Endothelial cell (in vitro differentiated cells): ENCODE results near the gene KHDC4. TPM values are rescaled to one million over a fixed set of nuclear protein-coding genes. Genes with fewer than 3 reads are reported as not detected.

Experiments
- DNase-seq: peaks from one replicate; pipeline ENCODE4 v3.0.0; 2021; ENCODE audit warnings: low spot score
- H3K27ac Mint-ChIP-seq: one replicate; pipeline ENCODE4 v1.8.0; 2021; ENCODE audit warnings: mixed read lengths, inconsistent platforms; ENCODE audit not compliant: unreplicated experiment
- H3K27me3 Mint-ChIP-seq: one replicate; pipeline ENCODE4 v1.8.0; 2021; ENCODE audit warnings: mild to moderate bottlenecking, moderate library complexity, mixed read lengths, inconsistent platforms; ENCODE audit not compliant: unreplicated experiment
- H3K36me3 Mint-ChIP-seq: one replicate; pipeline ENCODE4 v1.8.0; 2021; ENCODE audit warnings: mild to moderate bottlenecking, low read depth, mixed read lengths, inconsistent platforms; ENCODE audit not compliant: unreplicated experiment
- H3K4me1 Mint-ChIP-seq: one replicate; pipeline ENCODE4 v1.8.0; 2021; ENCODE audit warnings: mild to moderate bottlenecking, mixed read lengths, inconsistent platforms; ENCODE audit not compliant: unreplicated experiment
- H3K4me3 Mint-ChIP-seq: one replicate; pipeline ENCODE4 v1.8.0; 2021; ENCODE audit warnings: mild to moderate bottlenecking, mixed read lengths, inconsistent platforms; ENCODE audit not compliant: unreplicated experiment
- H3K9me3 Mint-ChIP-seq: one replicate; pipeline ENCODE4 v1.8.0; 2021; ENCODE audit warnings: mixed read lengths, inconsistent platforms; ENCODE audit not compliant: unreplicated experiment
- total RNA-seq: library from RNA; stranded (reverse); fragmentation: NEBNext Ultra II Directional; extraction: Animal tissue kit (Norgen Biotek cat#: 25700); gene quantifications from one replicate; pipeline ENCODE4 v1.2.1, GENCODE V29; 2021; ENCODE audit not compliant: unreplicated experiment
- TF ChIP-seq, protein P1 (sequence below): fragments of 200-600 bp; sonication (generic); IDR thresholded peaks from one replicate; pipeline ENCODE4 v1.5.0; 2021; ENCODE audit warnings: antibody characterized with exemption; ENCODE audit not compliant: unreplicated experiment

KHDC4 gene
- total RNA-seq, 1 donor from 2014 or later = 42.6 TPM

DNA sequence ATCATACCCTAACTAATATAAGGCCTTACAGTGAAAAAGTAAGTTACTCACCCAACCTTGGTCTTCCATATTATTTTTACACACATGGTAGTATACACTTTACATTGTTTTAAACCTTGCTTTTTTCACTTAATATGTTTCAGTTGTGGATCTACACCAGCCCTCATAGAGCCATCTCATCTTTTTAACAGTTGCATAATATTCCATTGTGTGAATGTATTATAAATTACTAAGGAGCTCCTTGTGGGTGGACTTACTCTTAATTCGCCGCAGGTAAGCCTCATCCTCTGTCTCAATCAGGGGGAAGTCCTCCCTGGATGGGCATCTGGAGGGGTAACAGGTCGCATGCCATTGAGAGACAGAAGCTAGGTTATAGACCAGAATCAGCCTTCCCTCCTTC, 20.4 kb upstream of the KHDC4 start:
- Mint-ChIP-seq H3K27me3 (peaks cover 7% of the 10 kb centered on the region), H3K4me1 (peaks cover 13% of the 10 kb centered on the region), H3K27ac (peak overlapping the region; percentile 48), H3K36me3 (peaks cover 52% of the 10 kb centered on the region), H3K4me3 (no peak overlapping the region), H3K9me3 (no peaks in the 10 kb centered on the region)
- DNase-seq = no peak
- TF ChIP-seq, protein P1, sequence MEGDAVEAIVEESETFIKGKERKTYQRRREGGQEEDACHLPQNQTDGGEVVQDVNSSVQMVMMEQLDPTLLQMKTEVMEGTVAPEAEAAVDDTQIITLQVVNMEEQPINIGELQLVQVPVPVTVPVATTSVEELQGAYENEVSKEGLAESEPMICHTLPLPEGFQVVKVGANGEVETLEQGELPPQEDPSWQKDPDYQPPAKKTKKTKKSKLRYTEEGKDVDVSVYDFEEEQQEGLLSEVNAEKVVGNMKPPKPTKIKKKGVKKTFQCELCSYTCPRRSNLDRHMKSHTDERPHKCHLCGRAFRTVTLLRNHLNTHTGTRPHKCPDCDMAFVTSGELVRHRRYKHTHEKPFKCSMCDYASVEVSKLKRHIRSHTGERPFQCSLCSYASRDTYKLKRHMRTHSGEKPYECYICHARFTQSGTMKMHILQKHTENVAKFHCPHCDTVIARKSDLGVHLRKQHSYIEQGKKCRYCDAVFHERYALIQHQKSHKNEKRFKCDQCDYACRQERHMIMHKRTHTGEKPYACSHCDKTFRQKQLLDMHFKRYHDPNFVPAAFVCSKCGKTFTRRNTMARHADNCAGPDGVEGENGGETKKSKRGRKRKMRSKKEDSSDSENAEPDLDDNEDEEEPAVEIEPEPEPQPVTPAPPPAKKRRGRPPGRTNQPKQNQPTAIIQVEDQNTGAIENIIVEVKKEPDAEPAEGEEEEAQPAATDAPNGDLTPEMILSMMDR = no peak

DNA sequence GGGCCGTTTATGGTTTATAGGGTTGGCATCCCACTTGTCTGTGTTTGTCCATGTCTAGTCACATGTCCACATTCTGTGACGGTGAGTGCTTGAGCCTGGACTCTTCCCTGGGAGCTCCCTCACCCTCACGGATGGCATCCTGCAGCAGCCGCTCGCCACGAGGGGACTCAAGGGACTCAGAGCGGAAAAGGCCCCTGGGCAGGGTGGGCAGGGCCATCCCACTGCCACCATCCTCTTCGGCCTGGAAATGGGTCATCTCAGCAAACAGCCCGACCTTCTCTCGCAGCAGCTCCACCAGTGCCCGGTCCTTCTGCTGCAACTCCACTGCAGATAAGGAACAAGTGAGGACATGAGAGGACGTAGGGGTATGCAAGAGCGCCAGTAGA, 18.3 kb upstream of the KHDC4 start:
- TF ChIP-seq, protein P1 = no peak
- no peaks in the 10 kb centered on the region for H3K9me3 Mint-ChIP-seq
- no peak overlapping the region for H3K4me3 Mint-ChIP-seq
- H3K27ac Mint-ChIP-seq = no peak overlapping the region
- H3K36me3 Mint-ChIP-seq = peaks cover 42% of the 10 kb centered on the region
- peaks cover 13% of the 10 kb centered on the region for H3K4me1 Mint-ChIP-seq
- no peak for DNase-seq
- H3K27me3 Mint-ChIP-seq = peaks cover 6% of the 10 kb centered on the region

DNA sequence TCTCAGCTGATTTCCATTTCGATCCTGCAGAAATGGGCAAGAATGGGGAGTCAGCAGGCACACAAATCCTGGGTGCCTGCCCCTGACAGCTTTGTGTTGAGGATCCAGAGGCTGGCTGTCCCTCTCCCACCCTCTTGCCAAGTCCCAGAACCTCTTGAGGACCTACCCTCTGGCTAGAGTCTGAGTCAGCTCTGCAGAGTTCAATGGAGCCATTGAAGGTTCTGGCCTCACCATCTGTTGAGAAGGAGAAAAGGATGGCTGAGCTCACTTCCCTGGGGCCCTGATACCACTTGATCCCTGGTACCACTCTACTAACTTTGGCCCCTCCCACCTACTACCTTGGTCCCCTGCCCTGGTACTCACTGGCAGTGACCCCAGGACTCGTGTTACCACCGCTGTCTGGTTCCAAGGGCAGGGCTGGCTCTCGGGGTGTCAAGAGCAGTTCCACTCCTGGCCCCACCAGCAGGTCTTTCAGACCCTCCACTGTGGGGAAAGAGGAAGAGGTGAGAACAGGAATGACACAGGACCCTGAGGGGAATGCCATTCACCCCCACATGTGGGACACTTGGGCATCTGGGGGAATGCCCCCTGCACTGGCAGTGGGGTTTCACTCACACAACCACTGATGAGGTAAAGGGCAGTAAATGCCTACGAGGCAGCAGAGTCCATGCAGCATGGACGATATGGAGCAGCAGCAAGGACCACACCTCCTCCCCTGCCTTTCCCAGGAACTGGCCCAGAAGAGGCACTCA, 17.7 kb upstream of the KHDC4 start:
- peaks cover 40% of the 10 kb centered on the region for H3K36me3 Mint-ChIP-seq

DNA sequence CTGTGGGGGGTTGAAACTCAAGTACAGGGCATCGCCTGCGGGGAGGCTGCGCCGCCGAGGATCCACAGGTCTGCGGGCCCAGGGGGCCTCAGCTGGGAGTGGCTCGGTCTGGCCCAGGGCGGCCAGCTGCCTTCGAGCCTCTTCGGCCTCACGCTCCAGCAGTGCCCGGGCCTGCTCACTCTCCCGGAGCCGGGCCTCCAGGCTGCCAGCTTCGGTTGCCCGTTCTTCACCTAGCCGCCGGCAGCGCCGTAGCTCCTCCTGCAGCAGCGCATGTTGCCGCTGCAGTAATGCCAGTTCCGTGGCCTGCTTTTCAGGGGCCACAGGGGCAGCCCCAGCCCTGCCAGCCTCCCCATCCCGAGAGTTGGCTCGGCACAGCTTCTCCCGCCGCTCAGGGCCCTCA, 16.6 kb upstream of the KHDC4 start:
- Mint-ChIP-seq H3K36me3 (peaks cover 49% of the 10 kb centered on the region), H3K27me3 (peaks cover 8% of the 10 kb centered on the region), H3K4me3 (no peak overlapping the region), H3K4me1 (peaks cover 22% of the 10 kb centered on the region), H3K27ac (no peak overlapping the region), H3K9me3 (no peaks in the 10 kb centered on the region)
- TF ChIP-seq, protein P1 = no peak
- no peak for DNase-seq

More for the DNA sequence above, 17.7 kb upstream of the KHDC4 start:
- H3K9me3 Mint-ChIP-seq = no peaks in the 10 kb centered on the region
- peaks cover 12% of the 10 kb centered on the region for H3K4me1 Mint-ChIP-seq
- H3K27ac Mint-ChIP-seq = peak overlapping the region; percentile 18
- H3K4me3 Mint-ChIP-seq = no peak overlapping the region
- TF ChIP-seq, protein P1 = no peak
- H3K27me3 Mint-ChIP-seq = peaks cover 8% of the 10 kb centered on the region
- no peak for DNase-seq

DNA sequence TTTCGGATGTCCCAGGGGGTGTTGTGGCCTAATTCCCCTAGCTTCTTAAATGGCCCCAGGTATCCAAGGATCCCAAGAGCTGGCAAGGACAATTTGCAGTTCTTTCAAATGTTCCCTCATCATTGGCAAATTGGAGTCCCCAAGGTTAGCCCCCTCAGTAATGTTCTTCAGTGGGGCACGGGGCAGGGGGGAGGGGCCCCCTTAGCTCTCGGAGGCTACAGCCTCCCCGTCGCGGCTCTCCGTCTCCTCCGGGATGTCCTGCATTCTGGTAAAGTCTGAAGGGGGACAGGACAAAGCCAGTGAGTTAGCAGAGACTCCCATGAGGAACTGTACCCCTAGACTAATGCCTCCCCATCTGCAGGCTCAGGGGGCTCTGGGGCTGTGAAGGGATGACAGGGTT, 13.5 kb upstream of the KHDC4 start:
- Mint-ChIP-seq H3K27ac (no peak overlapping the region), H3K4me3 (no peak overlapping the region), H3K27me3 (peaks cover 14% of the 10 kb centered on the region), H3K9me3 (no peaks in the 10 kb centered on the region), H3K36me3 (peaks cover 32% of the 10 kb centered on the region), H3K4me1 (peaks cover 35% of the 10 kb centered on the region)
- TF ChIP-seq, protein P1 = no peak
- DNase-seq = no peak
